Calu3 (cell line): ENCODE data around the gene DLG2. TPM values are rescaled to one million over a fixed set of nuclear protein-coding genes. Genes with fewer than 3 reads are reported as not detected.

Experiments used
- BruUV-seq: library from RNA; stranded (reverse); fragments of 400-500 nt; replicated peaks from 2 replicates; lab custom pipeline; 2021; lab: Mats Ljungman, UMichigan
- CTCF ChIA-PET: fragments of 300-600 bp; sonication (Branson Sonifier 250); formaldehyde crosslinking; loops from one replicate; lab custom pipeline; 2022; ENCODE audit warnings: antibody characterized with exemption; lab: Charles Lee
- DNase-seq: peaks from one replicate; pipeline ENCODE4 v3.0.0; 2022
- H3K27ac Mint-ChIP-seq: one replicate; pipeline ENCODE4 v1.8.0; 2022; ENCODE audit warnings: mixed read lengths; ENCODE audit not compliant: unreplicated experiment
- H3K27me3 Mint-ChIP-seq: one replicate; pipeline ENCODE4 v1.8.0; 2022; ENCODE audit warnings: mixed read lengths; ENCODE audit not compliant: unreplicated experiment
- H3K36me3 Mint-ChIP-seq: one replicate; pipeline ENCODE4 v1.8.0; 2022; ENCODE audit warnings: mild to moderate bottlenecking, moderate library complexity, mixed read lengths; ENCODE audit not compliant: insufficient read depth, unreplicated experiment
- H3K4me1 Mint-ChIP-seq: one replicate; pipeline ENCODE4 v1.8.0; 2022; ENCODE audit warnings: mild to moderate bottlenecking, low read depth, mixed read lengths; ENCODE audit not compliant: unreplicated experiment
- H3K4me3 Mint-ChIP-seq: one replicate; pipeline ENCODE4 v1.8.0; 2022; ENCODE audit warnings: mild to moderate bottlenecking, low read depth, moderate library complexity, mixed read lengths; ENCODE audit not compliant: unreplicated experiment
- H3K9me3 Mint-ChIP-seq: one replicate; pipeline ENCODE4 v1.8.0; 2022; ENCODE audit warnings: low read depth, mixed read lengths; ENCODE audit not compliant: unreplicated experiment
- CTCF ChIP-seq: fragments of 200-600 bp; IDR thresholded peaks from one replicate; pipeline ENCODE4 v1.8.0; 2022; ENCODE audit warnings: antibody characterized with exemption; ENCODE audit not compliant: unreplicated experiment
- intact Hi-C: fragments of 100-400 bp; cut with micrococcal nuclease; formaldehyde crosslinking; loops from one replicate; pipeline ENCODE4 v1.10.0; 2022; ENCODE audit not compliant: unreplicated experiment
- total RNA-seq: library from RNA; stranded (reverse); gene quantifications from 2 replicates; pipeline ENCODE4 v1.2.3, GENCODE V29; 2022

Gene DLG2
- total RNA-seq, 1 experiment from 2014 or later = 0.71 TPM

- no peaks in the 10 kb centered on the region for H3K27me3 Mint-ChIP-seq
- peaks cover 8% of the 10 kb centered on the region for H3K9me3 Mint-ChIP-seq
- H3K27ac Mint-ChIP-seq = no peak overlapping the region
- no peaks in the 10 kb centered on the region for H3K4me1 Mint-ChIP-seq
- BruUV-seq = no TSS peak
- CTCF ChIA-PET = no interaction called here
- intact Hi-C loops = no loop called here
- H3K4me3 Mint-ChIP-seq = no peak overlapping the region
- TF ChIP-seq CTCF = no peak
- no peak for DNase-seq
- H3K36me3 Mint-ChIP-seq = no peaks in the 10 kb centered on the region
These were observed 1582.0 kb downstream of the DLG2 start for GRCh38 chr11:84045146-84045545.

GRCh38 chr11:84044706-84045105 lies 1582.4 kb downstream of the DLG2 start:
- no peak for DNase-seq
- no peak overlapping the region for H3K27ac Mint-ChIP-seq
- no peak overlapping the region for H3K4me3 Mint-ChIP-seq
- no peaks in the 10 kb centered on the region for H3K27me3 Mint-ChIP-seq
- CTCF ChIA-PET = no interaction called here
- H3K36me3 Mint-ChIP-seq = no peaks in the 10 kb centered on the region
- intact Hi-C loops = no loop called here
- H3K4me1 Mint-ChIP-seq = no peaks in the 10 kb centered on the region
- H3K9me3 Mint-ChIP-seq = peaks cover 5% of the 10 kb centered on the region
- no TSS peak for BruUV-seq
- no peak for TF ChIP-seq CTCF

- H3K9me3 Mint-ChIP-seq = peaks cover 3% of the 10 kb centered on the region
These were observed 1590.4 kb downstream of the DLG2 start for GRCh38 chr11:84036664-84037194.

GRCh38 chr11:84035645-84036044 lies 1591.5 kb downstream of the DLG2 start:
- Mint-ChIP-seq H3K27me3 (no peaks in the 10 kb centered on the region), H3K27ac (no peak overlapping the region), H3K36me3 (no peaks in the 10 kb centered on the region), H3K9me3 (peaks cover 3% of the 10 kb centered on the region), H3K4me1 (no peaks in the 10 kb centered on the region), H3K4me3 (no peak overlapping the region)
- no peak for DNase-seq
- CTCF ChIA-PET = no interaction called here
- no peak for TF ChIP-seq CTCF
- BruUV-seq = no TSS peak
- intact Hi-C loops = no loop called here

More at GRCh38 chr11:84036664-84037194, 1590.4 kb downstream of the DLG2 start:
- H3K27ac Mint-ChIP-seq = no peak overlapping the region
- H3K4me3 Mint-ChIP-seq = no peak overlapping the region
- CTCF ChIA-PET = no interaction called here
- no peak for DNase-seq
- intact Hi-C loops = no loop called here
- no TSS peak for BruUV-seq
- no peaks in the 10 kb centered on the region for H3K4me1 Mint-ChIP-seq
- H3K36me3 Mint-ChIP-seq = no peaks in the 10 kb centered on the region
- no peaks in the 10 kb centered on the region for H3K27me3 Mint-ChIP-seq
- no peak for TF ChIP-seq CTCF
